ENCODE data around the gene CDKAL1. TPM values are rescaled to one million over a fixed set of nuclear protein-coding genes. Genes with fewer than 3 reads are reported as not detected.

The CDKAL1 gene
- total and polyA plus RNA-seq, 8 donors: 13.6 to 20.7 (median 17.5) TPM

DNA sequence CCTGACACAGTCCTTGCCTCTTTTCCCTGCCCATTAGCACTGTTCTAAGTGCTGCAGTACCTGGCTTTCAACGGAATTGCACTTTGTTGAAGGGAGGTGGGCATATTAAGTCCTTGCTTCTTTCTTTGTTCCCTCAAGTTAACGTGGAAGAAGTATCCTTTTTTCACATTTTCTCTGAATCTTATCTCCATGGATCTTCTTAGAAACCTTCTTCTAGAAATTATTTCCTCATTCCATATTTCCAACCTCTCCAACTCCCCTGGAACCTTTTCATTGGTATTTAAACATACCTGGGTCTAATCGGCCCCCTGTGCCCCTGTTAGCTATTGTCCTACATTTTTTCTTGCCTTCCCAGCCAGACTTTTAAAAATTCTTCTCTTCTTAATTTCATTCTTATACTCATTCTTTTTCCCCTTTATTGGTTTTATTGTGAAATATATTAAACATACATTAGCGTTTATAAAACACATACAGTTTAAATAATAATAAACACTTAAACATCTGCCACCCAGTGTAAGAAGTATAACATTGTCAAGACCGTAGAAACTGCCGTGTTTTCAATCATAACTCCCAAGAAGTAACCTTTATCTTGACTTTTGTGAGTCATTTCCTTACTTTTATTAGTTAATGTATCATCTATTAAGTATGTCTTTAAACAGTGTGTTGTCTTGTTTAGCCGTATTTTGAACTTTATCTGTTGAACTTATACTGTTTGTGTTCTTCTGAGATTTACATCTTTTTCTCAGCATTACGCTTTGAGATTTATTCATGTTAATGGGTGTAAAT is 118.2 kb downstream of the CDKAL1 start:
- TF ChIP-seq CTCF (IDR thresholded peaks at IDR 0.05): no peak
- no peaks in the 10 kb centered on the region for H3K4me1 ChIP-seq
- peaks cover 0 to 5% of the 10 kb centered on the region in 2 donors for H3K36me3 ChIP-seq
- H3K27ac ChIP-seq: no peak overlapping the region
- H3K9me3 ChIP-seq: peaks cover 0 to 3% of the 10 kb centered on the region in 2 donors
- DNase-seq (no peak), ATAC-seq (no peak)
- H3K27me3 ChIP-seq: no peaks in the 10 kb centered on the region
- intact Hi-C loops (cut with DNase I): no loop called here
- H3K4me3 ChIP-seq: no peak overlapping the region

DNA sequence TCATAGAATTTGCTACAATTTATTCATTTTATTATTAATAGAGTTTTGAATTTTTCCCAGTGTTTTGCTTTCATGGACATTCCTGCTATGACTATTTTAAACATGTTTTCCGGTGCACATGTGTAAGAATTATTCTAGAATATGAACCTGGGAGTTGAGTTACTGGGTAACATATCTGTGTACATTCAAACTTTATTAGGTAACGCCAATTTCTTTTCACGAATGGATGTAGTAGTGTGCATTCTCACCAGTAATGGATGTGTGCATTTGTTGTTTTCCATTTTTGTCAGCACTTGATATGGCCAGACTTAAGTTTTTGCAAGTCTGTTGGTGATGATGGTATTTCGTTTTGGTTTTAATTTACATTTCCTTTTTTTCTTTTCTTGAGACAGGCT is 118.8 kb downstream of the CDKAL1 start:
- Histone ChIP-seq H3K27ac (no peak overlapping the region), H3K4me1 (no peaks in the 10 kb centered on the region), H3K9me3 (peaks cover 0 to 3% of the 10 kb centered on the region in 2 donors), H3K4me3 (no peak overlapping the region), H3K36me3 (peaks cover 0 to 5% of the 10 kb centered on the region in 2 donors), H3K27me3 (no peaks in the 10 kb centered on the region)
- DNase-seq (no peak), ATAC-seq (no peak)
- intact Hi-C loops (cut with DNase I): no loop called here
- TF ChIP-seq CTCF (IDR thresholded peaks at IDR 0.05): no peak

GRCh38 chr6:20655317-20655716 is 121.1 kb downstream of the CDKAL1 start:
- Histone ChIP-seq H3K4me3 (no peak overlapping the region), H3K36me3 (no peaks in the 10 kb centered on the region), H3K27ac (no peak overlapping the region), H3K27me3 (no peaks in the 10 kb centered on the region), H3K9me3 (no peaks in the 10 kb centered on the region), H3K4me1 (no peaks in the 10 kb centered on the region)
- intact Hi-C loops (cut with DNase I): no loop called here
- no peak for TF ChIP-seq CTCF (IDR thresholded peaks at IDR 0.05)
- no peak for DNase-seq
- ATAC-seq: no peak

DNA sequence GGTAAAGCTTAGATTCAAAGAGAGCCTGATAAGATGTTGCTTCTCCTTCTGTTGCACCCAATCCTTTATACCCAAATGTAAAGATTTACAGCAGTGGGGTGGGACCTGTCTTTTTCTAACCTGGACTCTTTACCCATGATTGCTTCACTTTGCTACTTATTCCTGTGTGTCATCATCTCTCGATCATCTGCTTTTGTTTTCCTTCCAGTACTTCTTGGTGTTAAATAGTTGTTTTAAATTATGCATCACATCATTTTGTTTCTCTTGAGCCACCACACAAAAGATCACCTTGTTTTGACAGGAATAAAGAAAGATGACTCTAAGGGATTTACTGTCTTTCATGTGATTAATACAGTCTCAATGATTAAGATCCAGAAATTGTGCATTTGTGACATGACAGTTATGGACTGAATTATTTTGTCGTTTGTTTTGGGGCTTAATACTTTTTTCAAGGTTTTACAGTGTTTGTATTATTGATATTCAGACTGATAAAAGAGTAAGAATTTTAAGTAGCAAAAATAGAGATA is 123.1 kb downstream of the CDKAL1 start:
- DNase-seq: no peak
- H3K27ac ChIP-seq: no peak overlapping the region
- TF ChIP-seq CTCF (IDR thresholded peaks at IDR 0.05): no peak

GRCh38 chr6:20658053-20658452 is 123.8 kb downstream of the CDKAL1 start:
- Histone ChIP-seq H3K4me3 (no peak overlapping the region), H3K9me3 (no peaks in the 10 kb centered on the region), H3K4me1 (no peaks in the 10 kb centered on the region), H3K27ac (no peak overlapping the region), H3K27me3 (no peaks in the 10 kb centered on the region), H3K36me3 (no peaks in the 10 kb centered on the region)
- DNase-seq (no peak), ATAC-seq (no peak)
- intact Hi-C loops (cut with DNase I): no loop called here
- no peak for TF ChIP-seq CTCF (IDR thresholded peaks at IDR 0.05)

More for the DNA sequence above, 123.1 kb downstream of the CDKAL1 start:
- Histone ChIP-seq H3K9me3 (no peaks in the 10 kb centered on the region), H3K4me3 (no peak overlapping the region), H3K36me3 (no peaks in the 10 kb centered on the region), H3K27me3 (no peaks in the 10 kb centered on the region), H3K4me1 (no peaks in the 10 kb centered on the region)
- ATAC-seq: no peak
- intact Hi-C loops (cut with DNase I): no loop called here
